GM18519 (cell line): ENCODE results near the gene SLC30A7.

Source experiments
- ATAC-seq: cut with Tn5 transposase; IDR thresholded peaks from one replicate; pipeline ENCODE4 v1.9.1; 2021; ENCODE audit warnings: mild to moderate bottlenecking, moderate library complexity; ENCODE audit not compliant: unreplicated experiment, low FRiP score

SLC30A7 gene

DNA sequence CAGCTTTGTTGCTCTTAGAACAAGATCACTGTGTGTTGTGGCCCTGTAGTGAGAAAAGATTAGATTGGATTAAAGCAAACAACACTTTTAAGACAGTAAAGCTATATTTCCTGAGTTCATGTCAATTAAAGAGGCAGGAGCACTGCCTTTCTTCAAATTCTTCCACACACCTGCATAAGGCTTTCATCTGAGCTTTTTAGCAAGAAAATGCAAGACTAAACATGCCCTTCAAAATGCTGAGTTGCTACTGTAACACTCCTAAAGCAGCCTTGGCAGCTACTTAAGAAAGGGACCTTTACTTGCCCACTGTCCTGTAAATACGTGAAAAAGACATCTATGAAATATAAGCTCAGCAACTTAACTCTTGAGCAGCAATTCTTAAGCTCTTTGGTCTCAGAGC is 117.9 kb downstream of the SLC30A7 start:
- ATAC-seq = no peak

DNA sequence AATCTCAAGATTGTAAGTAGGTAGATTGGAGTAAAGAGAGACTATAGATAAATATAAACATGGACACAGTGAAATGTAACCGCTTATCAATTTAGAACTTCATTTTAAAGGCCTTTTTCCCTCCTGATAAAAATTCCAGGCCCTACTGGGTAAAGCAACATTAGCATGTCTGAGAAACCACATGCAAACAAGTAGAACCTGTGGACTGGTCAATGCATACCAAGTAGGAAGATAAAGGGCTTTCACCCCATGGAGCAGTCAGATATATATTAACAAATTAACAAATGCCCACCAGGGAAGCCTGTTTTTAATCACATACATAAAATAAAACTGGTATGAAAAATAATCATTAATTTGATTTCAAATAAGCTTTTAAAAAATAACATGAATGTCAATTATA is 121.6 kb downstream of the SLC30A7 start:
- ATAC-seq = no peak

DNA sequence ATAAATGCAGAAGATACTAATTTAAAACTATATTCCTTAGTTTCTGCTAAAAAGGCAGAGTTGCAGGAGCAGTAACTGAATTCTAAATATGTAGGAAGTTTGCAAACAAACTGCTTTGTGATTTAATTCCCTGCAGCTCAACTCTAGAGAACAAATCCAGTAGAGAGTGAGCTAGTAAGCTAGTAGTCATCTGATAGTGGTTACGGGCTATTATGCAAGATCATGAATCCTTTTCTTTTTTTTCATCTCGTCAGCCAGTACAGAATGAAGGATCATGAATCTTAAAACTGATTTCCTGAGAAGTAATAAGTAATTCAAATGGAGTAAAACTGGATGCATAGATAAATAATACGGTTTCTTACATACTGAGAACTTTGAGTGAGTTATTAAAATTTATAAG is 126.4 kb downstream of the SLC30A7 start:
- no peak for ATAC-seq

DNA sequence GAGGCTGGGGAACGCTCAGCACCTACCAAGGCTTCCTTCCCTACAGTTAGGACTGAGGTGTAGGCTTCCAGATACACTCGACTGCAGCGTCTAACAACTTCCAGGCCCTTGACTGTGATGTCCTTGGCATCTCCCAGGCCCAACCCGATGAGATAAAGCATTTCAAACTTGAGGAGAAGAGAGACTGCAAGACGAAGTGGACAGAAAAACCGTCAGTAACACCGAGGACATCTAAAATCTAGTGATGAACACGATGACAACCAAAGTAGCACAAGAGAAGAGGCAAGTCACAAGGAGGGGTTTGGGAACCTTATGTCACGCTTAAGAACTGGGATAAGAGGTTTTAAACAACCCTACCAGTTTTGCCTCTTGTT is 129.4 kb downstream of the SLC30A7 start:
- ATAC-seq = peak; percentile 6

DNA sequence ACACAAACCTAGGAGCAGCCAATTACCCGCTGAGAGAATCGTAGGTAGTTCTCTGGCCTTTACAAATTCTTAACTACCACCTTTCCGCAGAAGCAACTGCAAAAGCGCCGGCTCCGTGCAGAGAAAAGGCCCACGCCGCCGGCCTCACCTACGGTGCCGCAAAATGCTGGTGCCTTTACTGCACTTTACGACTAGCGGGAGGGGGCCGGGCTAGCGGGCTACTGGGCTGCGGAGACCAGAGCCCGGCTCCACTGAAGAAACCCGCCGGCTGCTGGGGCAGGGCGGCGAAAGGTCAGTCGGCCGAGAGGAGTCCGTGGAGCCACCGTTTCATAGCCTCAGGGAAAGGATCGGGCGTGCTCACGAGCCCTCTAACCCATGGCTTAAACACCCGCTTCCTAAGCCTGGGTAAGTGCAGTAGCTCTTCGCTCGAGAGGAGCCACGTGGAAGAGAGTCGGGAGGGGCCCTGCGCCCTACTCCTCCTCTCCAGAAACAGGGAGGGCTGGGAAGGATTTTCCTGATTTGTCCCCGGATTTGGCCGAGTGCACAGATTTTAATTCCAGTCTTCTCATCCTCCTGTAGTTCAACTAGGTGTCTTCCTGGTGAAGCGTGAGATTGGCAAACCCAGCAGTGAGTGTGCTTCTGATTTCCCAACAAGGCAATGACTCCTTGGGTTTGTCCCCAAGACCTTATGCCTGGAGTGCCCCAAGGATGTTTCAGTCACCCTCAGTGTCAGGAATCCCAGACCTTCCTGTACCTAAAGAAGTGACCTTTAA is 130.0 kb downstream of the SLC30A7 start, which contains the start of gene DPH5:
DPH5 (minus strand) TSS at position 128 of the 773 bp plus-strand sequence. CDS start 341 bp downstream, outside the sequence.
- peak; percentile 68 for ATAC-seq

DNA sequence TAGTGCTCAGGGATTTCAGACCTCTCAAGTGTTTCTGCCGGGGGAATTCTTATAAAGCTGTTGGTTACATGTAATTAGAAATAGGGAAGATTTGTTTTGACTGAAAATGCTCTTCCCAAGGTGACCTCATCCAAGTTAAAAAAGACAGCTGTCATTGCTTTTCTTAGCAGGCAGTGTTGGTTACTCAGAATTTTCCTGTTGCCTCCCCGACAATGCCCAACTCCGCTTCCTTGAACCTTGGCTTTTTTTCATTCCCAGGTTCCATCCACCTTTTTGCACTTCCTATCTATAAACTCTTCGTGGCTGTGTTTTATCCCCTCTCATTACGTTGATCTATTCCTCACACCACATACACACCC is 130.5 kb downstream of the SLC30A7 start:
- no peak for ATAC-seq

DNA sequence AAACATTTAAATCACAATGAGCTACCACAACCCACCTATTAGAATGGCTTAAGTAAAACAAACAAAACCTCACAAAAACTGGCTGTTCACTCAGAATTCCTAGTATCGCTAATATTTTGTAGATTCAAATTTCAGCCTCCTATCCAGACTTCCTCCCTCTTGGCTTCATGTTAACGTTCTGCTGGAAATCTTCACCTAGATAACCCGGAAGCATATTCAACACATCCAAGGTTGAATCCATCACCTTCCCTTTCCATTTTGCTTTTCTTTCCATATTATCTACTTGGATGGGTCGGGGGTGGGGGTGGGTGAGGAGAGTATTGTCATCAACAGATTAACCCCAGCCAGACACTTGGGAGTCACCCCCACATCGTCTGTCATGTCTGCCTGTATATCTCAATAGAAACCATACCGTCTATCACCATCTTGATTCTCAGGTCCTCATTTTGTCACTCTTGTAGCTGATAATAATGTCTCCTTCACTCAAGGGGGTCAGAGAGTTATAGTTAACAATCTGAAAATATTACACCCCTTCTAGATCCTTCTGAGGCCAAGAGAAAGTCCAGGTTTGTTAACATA is 131.4 kb downstream of the SLC30A7 start:
- ATAC-seq = no peak

DNA sequence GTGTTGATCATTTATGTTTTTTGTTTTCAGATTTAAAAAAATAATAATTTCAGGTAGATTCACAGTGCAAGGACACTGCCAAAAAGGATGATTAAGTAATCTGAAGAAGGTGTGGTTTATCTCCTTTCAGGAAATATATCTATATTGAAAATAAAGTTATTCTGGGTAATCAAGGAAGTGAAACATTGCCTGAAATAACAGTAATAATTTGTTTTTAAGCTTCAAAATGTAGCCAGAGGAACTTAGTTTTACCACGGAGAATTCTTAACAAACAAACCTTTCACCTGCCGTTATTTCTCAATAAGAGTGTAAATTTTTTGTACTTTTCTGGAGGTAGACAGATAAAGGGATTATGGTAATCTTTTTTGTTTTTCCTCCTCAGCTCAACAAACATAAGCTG is 132.6 kb downstream of the SLC30A7 start:
- no peak for ATAC-seq

DNA sequence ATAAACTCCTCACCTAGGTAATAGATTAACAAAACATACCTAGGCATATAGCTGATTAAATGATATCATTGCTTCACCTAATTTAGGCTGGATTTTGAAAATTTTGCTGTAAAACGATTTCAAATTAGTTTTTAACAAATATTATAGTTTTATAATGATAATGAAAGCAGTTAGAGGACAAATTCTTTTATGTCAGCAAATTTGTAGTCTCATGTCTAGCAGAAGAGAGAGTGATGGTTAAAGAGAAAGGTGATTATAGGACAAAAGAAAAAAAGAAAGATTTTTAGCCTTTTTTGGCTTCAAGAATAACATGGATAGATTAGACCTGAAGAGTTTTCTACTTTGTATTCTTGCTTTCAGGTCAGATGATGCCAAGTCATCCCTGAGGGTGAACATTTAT is 133.3 kb downstream of the SLC30A7 start:
- no peak for ATAC-seq

DNA sequence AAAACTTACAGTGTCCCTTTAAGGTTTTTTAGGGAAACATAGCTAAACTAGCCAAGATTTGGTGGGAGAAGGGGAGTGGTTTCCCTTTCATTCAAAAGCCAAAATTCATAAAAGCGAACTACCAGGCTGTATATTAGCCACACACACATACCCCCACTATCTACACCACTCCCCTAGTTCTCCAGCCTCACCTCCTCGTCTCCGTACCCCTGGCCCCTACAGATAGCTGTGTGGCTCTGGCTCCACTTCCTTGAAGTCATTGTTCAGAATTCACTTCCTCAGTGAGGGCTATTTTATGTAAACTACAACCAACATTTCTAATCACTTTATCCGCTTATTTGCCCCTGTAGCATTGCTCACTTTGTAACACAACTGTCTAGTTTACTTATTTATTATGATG is 135.0 kb downstream of the SLC30A7 start:
- no peak for ATAC-seq
